ENCODE data around the gene POLE2. TPM values are rescaled to one million over a fixed set of nuclear protein-coding genes. Genes with fewer than 3 reads are reported as not detected.
A peak's percentile ranks its signal among the peaks of the same experiment; 100 is the strongest.
"Not testable (repeated sequence)": the region's sequence is repeated elsewhere in the genome, so short reads cannot be mapped to it uniquely, and the experiment has no call there.

The POLE2 gene
- total and polyA plus RNA-seq, 7 donors = 0.46 to 2.3 (median 0.72) TPM; not detected in 1

- intact Hi-C loops (cut with DNase I) = no loop called here
- no peaks in the 10 kb centered on the region for H3K27me3 ChIP-seq (ENCODE audit: insufficient read depth in 3 of 3, low read length in 2 of 3)
- H3K36me3 ChIP-seq (ENCODE audit: insufficient read depth in 1 of 2, low read depth in 1 of 2) = no peaks in the 10 kb centered on the region
- no peak for DNase-seq
- ATAC-seq = no peak
- no peaks in the 10 kb centered on the region for H3K4me1 ChIP-seq
- no peak overlapping the region for H3K27ac ChIP-seq
- no peak overlapping the region for H3K4me3 ChIP-seq
- no peaks in the 10 kb centered on the region for H3K9me3 ChIP-seq
- no peak for TF ChIP-seq CTCF (IDR thresholded peaks at IDR 0.05)
These were observed 17.5 kb downstream of the POLE2 start for GRCh38 chr14:49670475-49670874.

GRCh38 chr14:49659526-49660455 is 28.2 kb downstream of the POLE2 start:
- 90 to 96% (median 95%) methylated on average over 2 of the region's 2 CpGs for WGBS, 3 donors
- no peak for TF ChIP-seq CTCF (IDR thresholded peaks at IDR 0.05)

GRCh38 chr14:49657500-49657899 is 30.5 kb downstream of the POLE2 start:
- 50 to 76% (median 65%) methylated on average over 6 of the region's 6 CpGs for whole genome bisulfite sequencing, 3 donors
- H3K27ac ChIP-seq; H3K36me3 ChIP-seq (ENCODE audit: insufficient read depth in 1 of 2, low read depth in 1 of 2); DNase-seq; H3K9me3 ChIP-seq; intact Hi-C loops (cut with DNase I); H3K4me1 ChIP-seq; H3K4me3 ChIP-seq; H3K27me3 ChIP-seq (ENCODE audit: insufficient read depth in 3 of 3, low read length in 2 of 3): not testable (repeated sequence)
- ATAC-seq = peak in 1 of 4 donors; percentile 30

More at GRCh38 chr14:49659526-49660455, 28.2 kb downstream of the POLE2 start:
- intact Hi-C loops (cut with DNase I) = no loop called here
- Histone ChIP-seq H3K36me3 (ENCODE audit: insufficient read depth in 1 of 2, low read depth in 1 of 2) (no peaks in the 10 kb centered on the region), H3K27me3 (ENCODE audit: insufficient read depth in 3 of 3, low read length in 2 of 3) (no peaks in the 10 kb centered on the region), H3K4me1 (no peaks in the 10 kb centered on the region), H3K9me3 (no peaks in the 10 kb centered on the region), H3K4me3 (no peak overlapping the region), H3K27ac (no peak overlapping the region)
- DNase-seq = no peak
- ATAC-seq = no peak

GRCh38 chr14:49654511-49654910 is 33.5 kb downstream of the POLE2 start:
- Histone ChIP-seq H3K27ac (no peak overlapping the region), H3K4me3 (no peak overlapping the region), H3K27me3 (ENCODE audit: insufficient read depth in 3 of 3, low read length in 2 of 3) (no peaks in the 10 kb centered on the region), H3K9me3 (no peaks in the 10 kb centered on the region), H3K36me3 (ENCODE audit: insufficient read depth in 1 of 2, low read depth in 1 of 2) (no peaks in the 10 kb centered on the region), H3K4me1 (no peaks in the 10 kb centered on the region)
- no peak for DNase-seq
- no peak for TF ChIP-seq CTCF (IDR thresholded peaks at IDR 0.05)
- 93 to 98% (median 96%) methylated on average over 3 of the region's 3 CpGs for WGBS, 3 donors
- intact Hi-C loops (cut with DNase I) = no loop called here
- ATAC-seq = no peak

GRCh38 chr14:49653508-49653907 is 34.5 kb downstream of the POLE2 start:
- no peaks in the 10 kb centered on the region for H3K4me1 ChIP-seq
- DNase-seq = no peak
- intact Hi-C loops (cut with DNase I) = no loop called here
- no peak for TF ChIP-seq CTCF (IDR thresholded peaks at IDR 0.05)
- 95 to 97% (median 97%) methylated on average over 6 of the region's 6 CpGs for WGBS, 3 donors
- no peaks in the 10 kb centered on the region for H3K36me3 ChIP-seq (ENCODE audit: insufficient read depth in 1 of 2, low read depth in 1 of 2)
- no peak overlapping the region for H3K4me3 ChIP-seq
- H3K27me3 ChIP-seq (ENCODE audit: insufficient read depth in 3 of 3, low read length in 2 of 3) = no peaks in the 10 kb centered on the region
- no peaks in the 10 kb centered on the region for H3K9me3 ChIP-seq
- no peak for ATAC-seq
- H3K27ac ChIP-seq = no peak overlapping the region

Data from psoas muscle (tissue), 8 donors.